ENCODE measurements around the gene LILRB5. TPM values are rescaled to one million over a fixed set of nuclear protein-coding genes. Genes with fewer than 3 reads are reported as not detected.
"Not testable (repeated sequence)": the region's sequence is repeated elsewhere in the genome, so short reads cannot be mapped to it uniquely, and the experiment has no call there.

LILRB5 gene
- total RNA-seq, 2 donors from 2014 or later, result not detected

DNA sequence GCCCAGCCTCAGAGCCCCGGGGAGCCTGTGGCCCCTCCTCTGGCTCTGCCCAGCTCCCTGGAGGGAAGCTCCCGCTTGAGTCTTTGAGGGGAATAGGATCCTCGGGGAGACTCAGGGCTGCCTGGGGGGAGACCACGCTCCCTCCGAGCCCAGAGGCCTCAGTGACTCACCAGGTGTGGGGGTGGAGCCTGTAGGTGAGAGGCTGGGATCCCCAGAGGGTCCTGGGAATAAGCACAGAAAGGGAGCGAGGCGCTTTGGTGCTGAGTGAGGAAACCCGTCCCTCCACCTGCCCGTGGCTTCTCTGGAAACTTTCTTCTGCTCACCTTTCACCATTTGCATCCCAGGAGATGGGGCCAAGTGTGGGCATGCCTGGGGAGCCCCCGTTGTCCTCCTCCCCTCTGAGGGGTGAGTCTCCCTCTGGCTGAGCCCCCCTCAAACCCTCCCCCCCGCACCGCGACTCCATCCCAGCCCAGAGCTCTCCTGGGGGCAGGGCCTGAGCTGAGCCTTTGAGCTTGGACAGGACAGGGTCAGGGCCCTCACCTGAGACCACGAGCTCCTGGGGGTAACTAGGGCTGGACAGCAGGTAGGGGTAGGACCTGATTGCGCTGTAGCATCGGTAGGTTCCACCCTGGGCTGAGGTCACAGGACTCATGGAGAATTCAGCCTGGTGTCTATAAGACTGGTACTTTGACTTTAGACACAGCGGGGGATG lies 2.7 kb downstream of the LILRB5 start:
- no peaks in the 10 kb centered on the region for H3K36me3 Mint-ChIP-seq
- DNase-seq (ENCODE audit: low spot score in 2 of 2) (no peak), ATAC-seq (no peak)
- H3K27ac Mint-ChIP-seq, result no peak overlapping the region
- no peaks in the 10 kb centered on the region for H3K9me3 Mint-ChIP-seq

DNA sequence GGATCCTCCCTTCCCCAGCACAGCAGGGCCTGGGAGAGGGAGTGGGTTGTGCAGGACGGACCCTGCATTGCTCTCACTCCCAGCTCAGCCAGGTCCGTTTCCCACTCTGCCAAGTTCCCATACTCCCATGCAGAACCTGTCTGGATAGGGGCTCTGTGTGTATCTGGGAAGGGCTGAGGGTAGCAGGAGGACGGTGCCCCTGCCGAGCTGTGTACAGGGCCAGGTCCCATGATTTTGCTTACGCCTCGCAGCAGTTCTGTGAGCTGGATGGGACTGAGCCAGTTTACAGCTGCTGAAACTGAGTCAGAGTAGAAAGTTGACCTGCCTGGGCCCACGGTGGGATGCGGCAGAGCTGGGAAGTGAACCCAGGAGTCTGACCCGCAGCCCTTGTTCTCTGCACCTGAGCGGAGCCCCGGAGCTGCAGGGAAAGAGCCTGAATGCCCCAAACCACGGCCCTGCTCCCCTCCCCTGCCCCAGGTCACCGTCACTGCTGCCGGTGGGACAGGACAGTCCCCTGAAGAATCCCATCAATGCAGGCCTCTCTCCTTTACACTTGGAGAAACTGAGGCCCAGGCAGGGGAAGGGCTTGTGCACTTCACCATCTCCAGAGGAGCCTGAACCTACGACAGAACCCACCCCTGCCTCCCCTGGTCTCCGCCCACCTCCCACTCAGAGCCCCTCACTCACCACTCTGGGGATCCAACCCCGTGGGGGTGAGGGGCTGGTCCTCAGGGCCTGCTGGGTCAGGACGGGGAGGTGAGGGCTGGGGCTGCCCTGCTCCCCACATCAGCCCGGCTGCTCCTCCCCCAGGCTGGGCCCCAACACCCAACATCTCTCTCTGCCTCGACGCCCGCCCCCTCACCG lies 3.5 kb downstream of the LILRB5 start:
- Mint-ChIP-seq H3K27ac (no peak overlapping the region), H3K36me3 (no peaks in the 10 kb centered on the region), H3K9me3 (no peaks in the 10 kb centered on the region)
- ATAC-seq (no peak), DNase-seq (ENCODE audit: low spot score in 2 of 2) (no peak)

DNA sequence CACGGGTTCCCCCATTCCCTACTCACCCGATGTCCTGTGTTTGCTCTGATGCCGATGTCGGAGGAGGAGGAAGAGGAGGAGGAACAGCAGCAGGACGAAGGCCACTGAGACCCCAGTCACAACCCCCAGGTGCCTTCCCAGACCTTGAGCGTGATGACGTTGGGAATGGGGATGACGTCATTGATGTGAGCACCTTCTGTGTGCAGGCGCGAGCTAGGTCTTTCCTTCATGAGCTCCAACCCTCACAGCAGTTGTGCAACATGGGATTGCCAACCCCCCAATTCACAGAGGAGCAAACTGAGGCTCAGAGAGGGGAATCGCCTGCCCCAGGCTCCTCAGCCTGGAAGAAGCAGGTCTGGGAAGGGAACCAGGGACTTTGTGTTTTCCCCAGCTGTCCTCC lies 4.2 kb downstream of the LILRB5 start:
- no peak for DNase-seq (ENCODE audit: low spot score in 2 of 2)
- no peak overlapping the region for H3K27ac Mint-ChIP-seq
- H3K36me3 Mint-ChIP-seq, result no peaks in the 10 kb centered on the region
- ATAC-seq, result no peak
- H3K9me3 Mint-ChIP-seq, result no peaks in the 10 kb centered on the region

DNA sequence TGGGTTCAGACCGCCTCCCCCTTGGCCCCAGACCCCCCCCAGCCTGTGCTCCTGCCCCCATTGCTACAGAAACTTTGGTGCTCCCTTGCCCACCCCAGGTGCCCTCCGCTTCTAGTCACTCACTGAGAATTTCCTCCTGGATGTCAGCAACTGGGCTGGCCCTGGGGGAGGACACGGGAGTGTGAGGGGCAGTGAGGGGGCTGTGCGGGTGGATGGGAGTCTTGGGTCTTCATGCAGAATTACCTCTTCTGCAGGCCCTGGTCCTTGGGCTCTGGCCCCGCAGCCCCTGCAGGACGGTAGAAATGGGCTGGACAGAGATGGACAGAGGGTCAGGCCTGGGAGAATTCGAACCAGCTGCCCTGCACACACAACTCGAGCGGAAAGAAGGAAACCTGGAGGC lies 4.8 kb downstream of the LILRB5 start:
- ATAC-seq (no peak), DNase-seq (ENCODE audit: low spot score in 2 of 2) (no peak)
- Mint-ChIP-seq H3K27ac (no peak overlapping the region), H3K36me3 (no peaks in the 10 kb centered on the region), H3K9me3 (no peaks in the 10 kb centered on the region)

DNA sequence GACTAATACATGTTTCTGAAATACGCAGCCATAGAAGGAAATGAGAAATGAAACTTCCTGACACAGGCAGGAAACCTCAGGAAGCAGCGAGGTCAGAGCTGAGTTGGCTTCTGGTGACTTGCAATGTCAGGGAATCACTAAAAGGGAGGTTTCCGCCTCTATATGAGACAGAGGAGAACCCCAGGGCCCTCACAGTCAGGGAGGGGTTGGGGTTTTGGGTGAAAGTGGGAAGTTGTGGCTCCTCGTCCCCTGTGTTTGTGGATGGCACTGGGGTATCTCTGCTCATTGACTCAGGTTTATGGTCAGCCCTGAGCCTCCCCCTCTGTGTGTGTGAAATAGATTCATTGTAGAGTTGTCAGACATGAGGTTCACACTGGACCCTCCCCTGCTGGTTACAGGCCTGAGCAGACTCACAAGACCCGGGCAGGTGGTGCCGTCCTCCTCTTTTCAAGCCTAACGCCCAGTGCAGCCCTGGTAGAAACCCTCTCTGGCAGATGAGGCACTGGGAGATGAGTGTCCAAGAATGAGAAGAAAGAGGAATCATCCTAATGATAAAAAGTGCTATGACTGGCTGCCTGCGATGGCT lies 9.0 kb downstream of the LILRB5 start:
- DNase-seq (ENCODE audit: low spot score in 2 of 2), result peak in 1 of 2 donors; percentile 80
- ATAC-seq, result peak; percentile 93 to 94
- H3K9me3 Mint-ChIP-seq, result no peaks in the 10 kb centered on the region
- H3K27ac Mint-ChIP-seq, result peak overlapping the region in 1 of 2 donors; percentile 25
- H3K36me3 Mint-ChIP-seq, result no peaks in the 10 kb centered on the region

DNA sequence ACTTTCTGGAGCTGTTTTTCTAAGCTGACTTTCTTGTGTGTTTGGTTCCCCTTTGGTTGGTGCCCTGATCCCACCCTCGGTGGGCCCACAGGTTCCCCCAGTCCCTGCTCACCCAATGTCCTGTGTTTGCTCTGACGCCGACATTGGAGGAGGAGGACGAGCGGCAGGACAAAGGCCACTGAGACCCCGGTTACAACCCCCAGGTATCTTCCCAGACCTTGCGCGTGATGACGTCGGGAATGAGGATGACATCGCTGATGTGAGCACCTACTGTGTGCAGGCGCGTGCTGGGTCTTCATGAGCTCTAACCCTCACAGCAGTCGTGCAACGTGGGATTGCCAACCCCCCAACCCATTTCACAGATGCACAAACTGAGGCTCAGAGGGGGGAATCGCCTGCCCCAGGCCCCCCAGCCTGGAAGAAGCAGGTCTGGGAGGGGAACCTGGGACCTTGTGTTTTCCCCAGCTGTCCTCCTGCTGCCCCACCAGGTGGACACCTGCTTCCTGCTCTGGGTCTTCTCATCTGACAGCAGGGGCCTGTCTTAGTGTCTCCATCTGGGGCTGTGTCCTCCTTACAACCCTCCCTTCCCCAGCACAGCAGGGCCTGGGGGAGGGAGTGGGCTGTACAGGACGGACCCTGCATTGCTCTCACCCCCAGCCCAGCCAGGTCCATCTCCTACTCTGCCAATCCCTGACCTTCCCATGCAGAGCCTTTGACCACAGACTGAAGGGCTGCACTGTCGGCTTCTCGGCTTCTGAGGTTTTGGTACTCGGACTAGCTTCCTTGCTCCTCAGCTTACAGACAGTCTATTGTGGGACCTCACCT lies 9.8 kb downstream of the LILRB5 start:
- no peaks in the 10 kb centered on the region for H3K36me3 Mint-ChIP-seq
- ATAC-seq (peak; percentile 8 to 29), DNase-seq (ENCODE audit: low spot score in 2 of 2) (no peak)
- no peaks in the 10 kb centered on the region for H3K9me3 Mint-ChIP-seq
- peak overlapping the region in 1 of 2 donors; percentile 25 for H3K27ac Mint-ChIP-seq

DNA sequence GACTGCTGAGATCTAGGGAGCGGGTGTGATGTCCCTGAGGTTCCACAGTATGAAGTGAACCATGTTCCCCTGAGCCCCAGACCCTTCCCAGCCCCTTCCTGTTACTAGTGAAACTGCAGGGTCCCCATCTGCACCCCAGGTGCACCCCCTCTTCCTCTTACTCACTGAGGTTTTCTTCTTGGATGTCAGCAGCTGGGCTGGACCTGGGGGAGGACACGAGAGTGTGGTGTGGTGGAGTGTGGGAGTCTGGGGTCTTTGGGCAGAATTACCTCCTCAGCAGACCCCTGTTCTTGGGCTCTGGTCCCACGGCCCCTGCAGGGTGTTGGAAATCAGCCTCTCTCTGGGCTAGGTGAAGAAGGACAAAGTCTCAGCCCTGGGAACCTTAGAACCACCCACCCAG lies 11.1 kb downstream of the LILRB5 start:
- no peak for ATAC-seq
- no peak overlapping the region for H3K27ac Mint-ChIP-seq
- DNase-seq (ENCODE audit: low spot score in 2 of 2), result no peak
- H3K9me3 Mint-ChIP-seq, result no peaks in the 10 kb centered on the region
- no peaks in the 10 kb centered on the region for H3K36me3 Mint-ChIP-seq

DNA sequence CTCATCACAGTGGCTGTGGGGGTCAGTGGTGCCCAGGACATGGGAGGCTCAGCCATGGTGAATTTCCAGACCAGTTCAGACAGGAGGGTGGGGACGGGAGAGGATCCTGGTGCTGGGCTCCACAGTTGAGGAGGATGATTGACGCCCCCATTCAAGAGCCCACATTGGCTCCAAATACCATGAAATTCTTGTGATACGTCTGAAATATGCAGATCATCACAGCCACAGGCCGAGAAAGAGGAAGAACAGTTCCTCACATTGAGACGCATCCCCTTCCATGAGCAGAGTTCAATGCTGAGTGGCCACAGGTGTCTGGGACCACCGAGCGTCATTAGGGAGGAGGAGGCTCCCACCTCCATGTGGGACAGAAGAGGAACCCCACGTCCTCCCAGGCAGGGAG lies 13.3 kb downstream of the LILRB5 start:
- not testable (repeated sequence) for H3K36me3 Mint-ChIP-seq; DNase-seq (ENCODE audit: low spot score in 2 of 2); H3K27ac Mint-ChIP-seq; H3K9me3 Mint-ChIP-seq; ATAC-seq

DNA sequence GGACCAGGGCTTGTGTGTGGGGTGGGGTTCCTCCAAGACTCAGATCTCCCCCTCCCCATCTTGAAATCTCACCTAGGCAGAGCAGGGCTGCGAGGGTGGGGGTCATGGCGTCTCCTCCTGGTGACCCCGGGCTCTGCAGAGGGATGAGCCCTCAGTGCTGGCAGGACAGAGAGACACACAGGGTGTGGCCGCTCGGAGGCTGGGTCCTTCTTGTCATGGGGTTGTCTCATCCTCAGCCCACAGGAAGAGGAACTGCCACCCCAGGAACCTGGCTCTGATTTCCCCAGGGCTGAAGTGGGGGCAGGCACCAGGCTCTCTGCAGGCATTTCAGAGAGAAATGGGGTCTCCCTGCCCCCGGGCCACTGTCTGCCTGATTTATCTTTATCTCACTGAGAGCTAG lies 14.4 kb downstream of the LILRB5 start, which contains the start of gene LILRA6:
Gene LILRA6, minus strand, starts transcription at position 145 of the 400 bp plus-strand sequence.
- not testable (repeated sequence) for ATAC-seq; H3K36me3 Mint-ChIP-seq; DNase-seq (ENCODE audit: low spot score in 2 of 2); H3K9me3 Mint-ChIP-seq; H3K27ac Mint-ChIP-seq

DNA sequence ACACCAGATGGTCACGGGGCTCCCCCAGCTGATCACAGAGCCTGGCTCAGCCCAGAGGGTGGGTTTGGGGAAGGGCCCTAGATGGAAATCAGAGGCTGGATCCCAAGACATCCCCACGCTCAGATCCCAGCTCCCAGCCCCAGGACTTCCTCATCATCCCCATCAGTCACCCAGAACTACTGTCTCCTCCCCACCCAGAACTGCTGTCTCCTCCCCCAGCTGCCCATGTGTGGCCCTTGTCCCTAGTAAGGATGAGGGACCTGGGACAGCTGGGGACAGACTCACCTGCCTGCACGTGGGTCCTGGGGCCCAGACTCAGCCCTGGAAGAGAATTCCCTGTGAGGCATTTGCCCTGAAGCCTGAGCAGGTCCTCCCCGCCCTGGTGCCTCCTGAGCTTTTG lies 14.8 kb downstream of the LILRB5 start:
- not testable (repeated sequence) for H3K27ac Mint-ChIP-seq; DNase-seq (ENCODE audit: low spot score in 2 of 2); ATAC-seq; H3K36me3 Mint-ChIP-seq; H3K9me3 Mint-ChIP-seq

DNA sequence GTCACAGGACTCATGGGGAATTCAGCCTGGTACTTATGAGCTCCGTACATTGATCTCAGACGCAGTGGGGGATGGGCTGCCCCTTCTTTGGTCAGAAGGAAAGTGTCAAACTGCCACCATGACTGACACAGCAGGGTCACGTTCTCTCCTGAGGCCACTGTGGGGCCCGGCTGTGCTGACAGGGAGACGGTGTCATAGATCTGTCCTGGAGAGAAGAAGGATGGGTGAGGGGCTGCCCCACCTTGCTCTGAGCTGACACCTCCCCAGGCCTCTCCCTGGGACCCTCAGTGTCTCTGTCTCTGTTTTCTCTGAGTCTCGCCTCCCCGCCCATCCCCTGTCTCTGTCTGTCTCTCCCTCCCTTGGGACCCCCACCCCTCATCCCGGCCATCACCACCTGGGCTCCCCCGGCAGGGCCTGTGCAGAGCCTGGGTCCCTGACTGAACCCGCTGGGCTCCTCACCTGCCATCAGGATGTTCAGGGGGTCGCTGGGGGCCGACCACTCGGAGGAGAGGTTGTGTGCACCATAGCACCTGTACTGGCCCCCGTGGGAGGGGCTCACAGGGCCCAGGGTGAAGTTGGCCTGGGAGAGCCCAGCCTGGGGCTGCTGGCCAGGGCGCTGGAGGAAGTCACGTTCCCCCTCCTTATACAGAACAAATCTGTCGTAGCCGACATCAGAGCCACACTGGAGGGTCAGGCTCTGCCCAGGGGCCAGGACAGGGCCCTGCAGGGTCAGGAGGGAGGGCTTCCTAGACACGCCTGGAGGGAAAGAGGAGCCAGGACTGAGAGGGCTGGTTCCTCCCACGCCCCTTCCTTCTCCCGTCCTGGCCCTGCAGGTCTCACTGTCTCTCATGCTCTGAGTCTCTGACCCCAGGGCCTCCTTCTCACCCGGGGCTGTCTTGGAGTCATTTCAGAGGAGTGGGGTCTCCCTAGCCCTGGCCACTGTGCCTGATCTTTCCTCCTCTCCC lies 16.4 kb downstream of the LILRB5 start:
- H3K27ac Mint-ChIP-seq, result peak overlapping the region in 1 of 2 donors; percentile 65
- H3K9me3 Mint-ChIP-seq; H3K36me3 Mint-ChIP-seq; DNase-seq (ENCODE audit: low spot score in 2 of 2): not testable (repeated sequence)
- peak in 1 of 2 donors; percentile 49 for ATAC-seq

DNA sequence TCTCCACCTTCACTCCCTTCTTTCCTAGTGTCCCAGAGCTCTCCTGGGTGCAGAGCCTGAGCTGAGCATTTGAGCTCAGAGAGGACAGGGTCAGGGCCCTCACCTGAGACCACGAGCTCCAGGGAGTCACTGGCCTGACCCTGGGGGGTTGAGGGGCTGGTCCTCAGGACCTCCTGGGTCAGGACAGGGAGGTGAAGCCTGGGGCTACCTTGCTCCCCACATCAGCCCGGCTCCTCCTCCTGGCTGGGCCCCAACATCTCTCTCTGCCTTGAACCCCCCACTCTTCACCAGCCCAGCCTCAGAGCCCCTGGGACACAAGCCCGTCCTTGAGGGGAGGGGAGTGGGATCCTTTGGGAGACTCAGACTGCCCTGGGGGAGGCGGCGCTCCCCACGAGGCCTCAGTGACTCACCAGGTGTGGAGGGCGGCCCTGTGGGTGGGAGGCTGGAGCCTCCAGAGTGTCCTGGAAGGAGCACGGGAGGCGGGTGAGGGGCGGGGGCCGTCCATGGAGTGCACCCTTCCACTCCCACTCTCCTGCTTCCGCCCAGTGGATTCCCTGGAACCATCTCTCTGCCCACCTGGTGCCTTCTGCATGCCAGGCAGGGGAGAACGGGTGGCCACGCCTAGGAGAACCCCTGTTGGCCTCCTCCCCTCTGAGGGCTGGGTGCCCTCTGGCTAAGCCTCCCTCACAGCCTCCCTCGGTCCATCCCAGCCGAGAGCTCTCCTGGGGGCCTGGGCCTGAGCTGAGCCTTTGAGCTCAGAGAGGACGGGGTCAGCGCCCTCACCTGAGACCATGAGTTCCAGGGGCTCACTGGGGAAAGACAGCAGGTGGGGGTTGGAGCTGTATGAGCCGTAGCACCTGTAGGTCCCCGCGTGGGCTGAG lies 17.3 kb downstream of the LILRB5 start:
- H3K36me3 Mint-ChIP-seq; DNase-seq (ENCODE audit: low spot score in 2 of 2); H3K9me3 Mint-ChIP-seq: not testable (repeated sequence)
- ATAC-seq, result peak in 1 of 2 donors; percentile 54
- peak overlapping the region in 1 of 2 donors; percentile 18 for H3K27ac Mint-ChIP-seq

DNA sequence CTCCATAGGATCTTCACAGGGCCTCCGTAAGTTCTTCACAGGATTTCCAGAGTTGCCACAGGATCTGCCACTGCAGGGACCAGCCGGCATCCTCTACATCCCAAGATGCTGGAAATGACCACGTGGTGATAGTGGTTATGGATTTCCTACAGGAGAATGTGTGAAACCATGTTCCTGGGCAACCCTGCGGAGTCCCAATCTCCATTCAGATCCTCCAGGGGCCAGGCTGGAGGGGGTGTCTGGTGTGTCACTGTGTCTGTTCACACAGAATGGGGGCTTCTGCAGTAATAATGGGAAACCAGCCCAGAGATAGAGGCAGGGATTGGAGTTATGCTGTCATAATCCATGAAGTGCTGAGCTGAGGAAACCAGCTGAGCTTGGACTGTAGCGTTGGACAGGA lies 23.1 kb downstream of the LILRB5 start:
- Mint-ChIP-seq H3K27ac (no peak overlapping the region), H3K36me3 (no peaks in the 10 kb centered on the region), H3K9me3 (no peaks in the 10 kb centered on the region)
- ATAC-seq (no peak), DNase-seq (ENCODE audit: low spot score in 2 of 2) (no peak)

DNA sequence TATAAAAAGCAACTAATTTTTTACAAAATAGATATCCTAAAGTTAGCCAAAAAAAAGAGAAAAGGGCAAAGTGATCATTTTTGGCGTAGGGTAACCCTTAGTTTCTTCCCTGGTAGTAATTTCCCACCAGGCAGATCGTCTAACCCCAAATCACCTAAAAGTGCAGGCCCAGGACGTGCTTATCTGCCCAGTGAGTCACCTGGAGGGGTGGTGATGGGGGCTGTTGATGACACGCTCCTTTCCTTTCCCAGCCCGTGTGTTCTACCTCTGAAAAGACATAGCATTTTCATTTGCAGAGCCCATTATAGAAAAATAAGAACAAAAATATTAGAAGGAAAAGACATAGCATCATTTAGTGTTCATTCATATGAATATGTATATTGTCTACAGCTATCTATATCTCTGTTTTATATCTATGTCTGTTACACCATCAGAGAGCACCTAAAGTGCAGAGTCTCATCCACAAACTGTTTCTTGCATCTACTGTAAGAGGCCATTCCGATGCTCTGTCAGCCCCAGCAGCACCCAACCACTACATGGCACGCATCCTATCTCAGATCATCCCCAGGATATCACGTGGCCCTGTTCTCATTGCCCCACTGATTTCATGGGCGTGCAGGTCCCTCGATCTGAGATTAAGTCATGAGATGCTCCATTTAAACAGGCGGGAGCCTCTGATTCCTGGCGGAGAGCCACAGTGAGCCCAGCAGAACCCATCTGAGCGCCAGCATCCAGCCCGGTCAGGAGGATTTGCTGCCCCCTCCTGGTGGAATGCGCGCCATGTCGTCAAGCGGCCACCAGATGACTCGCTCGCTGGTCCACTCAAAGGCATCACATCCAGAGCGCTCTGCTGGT lies 25.8 kb downstream of the LILRB5 start:
- ATAC-seq (peak; percentile 87 to 98), DNase-seq (ENCODE audit: low spot score in 2 of 2) (peak in 1 of 2 donors; percentile 95)
- H3K27ac Mint-ChIP-seq, result no peak overlapping the region
- no peaks in the 10 kb centered on the region for H3K36me3 Mint-ChIP-seq
- H3K9me3 Mint-ChIP-seq, result no peaks in the 10 kb centered on the region

Data from activated naive CD4-positive, alpha-beta T cell treated with anti-CD3 and anti-CD28 coated beads, Interleukin-2, amount 50 U/mL, for 72 hours (primary cell).